Retinal pigment epithelial cell (primary cell): ENCODE measurements around the gene GLRX.

Source experiments
- DNase-seq: peaks from one replicate; pipeline ENCODE4 v3.0.0-alpha.2; 2010; ENCODE audit warnings: low read depth
- H3K4me3 ChIP-seq: 2 replicates; pipeline ENCODE4 v1.5.1; 2011; ENCODE audit warnings: mild to moderate bottlenecking, low read length, control low read depth, moderate library complexity
- TF ChIP-seq, protein P1 (sequence below): conservative IDR thresholded peaks from 2 replicates; pipeline ENCODE4 v1.5.1; 2011; ENCODE audit warnings: low read depth, low read length, control low read depth, inconsistent platforms

GLRX gene

DNA sequence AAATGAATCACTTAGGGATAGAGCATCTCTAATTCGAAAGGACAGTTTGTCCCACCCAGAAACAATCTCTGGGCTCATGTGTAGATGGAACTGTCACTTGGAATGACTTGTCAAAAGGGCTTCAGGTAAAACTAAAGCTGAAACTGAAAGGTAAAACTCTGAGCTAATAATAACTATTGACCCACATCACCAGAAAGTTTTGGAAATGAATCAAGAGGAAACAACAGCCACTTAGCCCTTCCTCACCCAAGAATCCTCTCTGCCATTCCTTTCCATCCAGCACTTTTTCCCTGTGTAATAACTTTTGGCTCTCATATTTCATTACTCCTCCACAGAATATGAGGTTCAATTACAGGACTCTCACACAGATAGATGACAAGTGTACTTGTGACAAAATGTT lies 14.0 kb upstream of the GLRX start:
- no peak overlapping the region for H3K4me3 ChIP-seq

DNA sequence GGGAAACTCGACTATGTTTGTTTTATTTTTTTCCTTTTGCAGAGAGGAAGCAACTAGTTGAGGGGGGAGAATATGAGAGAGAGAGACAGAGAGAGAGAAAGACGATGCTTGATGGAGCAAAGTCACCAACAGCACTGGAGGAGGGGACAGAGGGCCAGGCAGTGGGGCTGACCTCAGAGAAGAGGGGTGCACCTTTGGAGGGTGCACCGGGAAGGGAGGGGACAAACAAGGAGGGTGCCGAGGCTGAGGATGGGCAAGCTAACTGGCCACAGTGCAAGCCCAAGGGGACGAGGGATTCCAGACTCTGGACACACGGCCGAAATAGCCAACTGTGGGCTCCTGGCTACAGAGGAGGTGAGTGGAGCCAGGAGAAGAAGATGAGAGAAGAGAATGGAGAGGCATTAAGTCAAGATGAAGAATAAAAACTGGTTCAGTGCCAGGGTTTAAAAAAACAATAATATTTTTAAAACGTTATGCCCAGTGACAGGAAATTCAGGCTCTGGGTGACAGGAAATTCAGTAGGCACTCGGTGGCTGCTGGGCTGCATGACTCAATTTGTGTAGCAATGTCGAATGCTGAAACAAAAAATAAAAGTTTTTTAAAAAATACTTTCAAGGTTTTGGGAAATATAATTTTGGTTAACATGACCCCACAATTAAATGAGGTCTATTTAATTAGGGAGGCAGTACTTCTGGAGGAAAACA lies 13.3 kb upstream of the GLRX start:
- DNase-seq = no peak
- TF ChIP-seq, protein P1, sequence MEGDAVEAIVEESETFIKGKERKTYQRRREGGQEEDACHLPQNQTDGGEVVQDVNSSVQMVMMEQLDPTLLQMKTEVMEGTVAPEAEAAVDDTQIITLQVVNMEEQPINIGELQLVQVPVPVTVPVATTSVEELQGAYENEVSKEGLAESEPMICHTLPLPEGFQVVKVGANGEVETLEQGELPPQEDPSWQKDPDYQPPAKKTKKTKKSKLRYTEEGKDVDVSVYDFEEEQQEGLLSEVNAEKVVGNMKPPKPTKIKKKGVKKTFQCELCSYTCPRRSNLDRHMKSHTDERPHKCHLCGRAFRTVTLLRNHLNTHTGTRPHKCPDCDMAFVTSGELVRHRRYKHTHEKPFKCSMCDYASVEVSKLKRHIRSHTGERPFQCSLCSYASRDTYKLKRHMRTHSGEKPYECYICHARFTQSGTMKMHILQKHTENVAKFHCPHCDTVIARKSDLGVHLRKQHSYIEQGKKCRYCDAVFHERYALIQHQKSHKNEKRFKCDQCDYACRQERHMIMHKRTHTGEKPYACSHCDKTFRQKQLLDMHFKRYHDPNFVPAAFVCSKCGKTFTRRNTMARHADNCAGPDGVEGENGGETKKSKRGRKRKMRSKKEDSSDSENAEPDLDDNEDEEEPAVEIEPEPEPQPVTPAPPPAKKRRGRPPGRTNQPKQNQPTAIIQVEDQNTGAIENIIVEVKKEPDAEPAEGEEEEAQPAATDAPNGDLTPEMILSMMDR = no peak
- H3K4me3 ChIP-seq = no peak overlapping the region

More for the DNA sequence above, 14.0 kb upstream of the GLRX start:
- TF ChIP-seq, protein P1 = no peak
- no peak for DNase-seq

DNA sequence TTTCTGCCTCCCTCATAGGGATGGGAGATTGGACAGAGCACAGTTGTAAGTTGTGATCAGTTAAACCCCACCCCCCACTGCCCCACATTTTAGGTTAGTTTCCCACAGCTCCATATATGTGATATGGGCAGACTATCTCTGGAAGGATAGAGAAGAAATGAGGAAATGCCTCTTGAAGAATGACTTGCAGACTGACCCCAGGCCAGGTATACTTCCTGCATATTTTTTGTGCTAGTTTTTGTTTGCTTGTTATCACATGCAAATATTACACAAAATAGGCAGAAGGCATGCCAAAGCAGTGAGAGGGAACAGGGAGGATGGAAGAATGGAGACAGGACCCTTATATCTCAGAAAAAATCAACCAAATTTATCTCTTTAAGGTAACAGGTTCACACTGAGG lies 10.1 kb upstream of the GLRX start:
- TF ChIP-seq, protein P1 = no peak
- no peak for DNase-seq

DNA sequence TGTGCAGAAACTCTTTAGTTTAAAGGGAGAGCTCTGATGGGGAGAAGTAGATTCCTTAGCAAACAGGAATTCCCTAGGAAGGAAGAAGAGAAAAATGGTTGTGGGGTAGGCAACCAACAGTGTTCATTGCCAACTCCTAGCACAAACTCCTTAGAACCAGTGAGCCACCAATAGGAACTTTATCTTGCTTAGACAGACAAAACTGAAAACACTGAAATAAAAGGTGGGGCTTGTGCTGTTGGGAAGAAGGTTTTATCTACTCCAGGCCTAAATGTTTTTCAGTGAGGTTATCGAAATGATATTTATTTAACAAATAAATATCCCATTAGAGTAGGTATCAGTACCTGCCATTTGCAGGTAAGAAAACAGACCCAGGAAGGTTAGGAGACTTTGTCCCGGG lies 7.7 kb upstream of the GLRX start:
- TF ChIP-seq, protein P1 = no peak
- no peak for DNase-seq
- H3K4me3 ChIP-seq = no peak overlapping the region

More for the DNA sequence above, 10.1 kb upstream of the GLRX start:
- H3K4me3 ChIP-seq = no peak overlapping the region

DNA sequence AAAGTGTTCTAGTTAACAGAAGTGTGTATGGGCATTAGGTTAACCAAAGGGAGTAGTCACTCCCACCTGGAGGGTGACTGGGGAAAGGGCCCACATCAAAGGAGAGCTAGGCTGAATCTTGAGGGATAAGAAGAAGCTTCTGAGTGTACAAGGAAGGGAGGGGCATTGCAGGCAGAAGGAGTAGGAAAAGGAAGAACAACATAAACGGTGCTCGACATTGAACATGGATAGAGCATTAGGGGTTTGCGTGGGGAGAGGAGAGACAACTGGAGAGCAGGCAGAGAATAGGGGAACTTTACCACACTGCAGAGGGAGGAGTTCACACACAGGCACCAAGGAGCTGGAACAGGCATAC lies 5.3 kb upstream of the GLRX start:
- no peak overlapping the region for H3K4me3 ChIP-seq
- no peak for DNase-seq
- TF ChIP-seq, protein P1 = no peak

DNA sequence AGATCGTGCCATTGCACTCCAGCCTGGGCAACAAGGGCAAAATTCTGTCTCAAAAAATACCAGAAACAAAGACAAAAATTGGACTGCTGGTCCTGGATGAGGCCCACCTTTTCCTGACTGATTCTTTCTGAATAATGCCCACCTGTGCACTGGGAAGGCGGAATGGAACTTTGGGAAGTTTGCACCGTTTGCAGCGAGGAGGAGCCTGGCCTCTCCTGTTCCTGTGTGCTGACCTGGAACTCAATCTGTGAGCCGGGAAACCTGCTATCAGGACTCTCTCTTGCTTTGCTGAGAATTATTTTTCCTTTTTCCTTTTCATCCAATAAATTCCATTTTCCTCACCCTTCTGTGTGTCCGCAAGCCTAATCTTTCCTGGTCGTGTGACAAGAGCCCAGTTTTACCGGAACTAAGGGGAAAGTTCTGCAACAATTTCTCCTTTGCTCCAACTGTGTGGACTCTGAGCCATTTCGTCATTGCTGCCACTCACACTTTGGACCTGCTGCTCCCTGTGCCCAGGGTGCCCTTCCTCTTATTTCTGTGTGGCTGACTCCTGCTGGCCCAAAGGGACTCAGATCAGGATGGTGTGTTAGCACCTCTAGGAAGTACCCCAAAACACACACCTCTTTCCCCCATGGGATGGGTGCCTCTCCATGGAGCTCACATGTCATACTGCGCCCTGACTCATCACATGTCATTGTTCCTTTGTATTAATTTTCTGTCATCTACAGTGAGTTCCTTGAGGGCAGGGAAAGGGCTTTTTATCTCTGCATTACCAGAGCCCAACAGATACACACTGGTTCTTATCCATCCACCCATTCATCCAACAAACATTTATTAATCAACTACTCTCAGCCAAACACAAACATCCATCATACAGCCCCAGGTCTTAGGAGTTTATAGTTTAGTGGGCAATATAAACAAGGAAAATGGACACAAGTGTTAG lies 4.7 kb upstream of the GLRX start:
- no peak overlapping the region for H3K4me3 ChIP-seq
- TF ChIP-seq, protein P1 = no peak
- no peak for DNase-seq
